GM19023 (cell line): ENCODE measurements around the gene CHMP2B.
"Not testable (repeated sequence)": the region's sequence is repeated elsewhere in the genome, so short reads cannot be mapped to it uniquely, and the experiment has no call there.

Experiments used
- ATAC-seq: cut with Tn5 transposase; IDR thresholded peaks from one replicate; pipeline ENCODE4 v1.9.1; 2021; ENCODE audit warnings: mild to moderate bottlenecking, moderate library complexity; ENCODE audit not compliant: unreplicated experiment

CHMP2B gene

GRCh38 chr3:87305031-87305430 lies 77.9 kb downstream of the CHMP2B start:
- not testable (repeated sequence) for ATAC-seq
